Measurements from ENCODE around the gene SIX5.

DNA sequence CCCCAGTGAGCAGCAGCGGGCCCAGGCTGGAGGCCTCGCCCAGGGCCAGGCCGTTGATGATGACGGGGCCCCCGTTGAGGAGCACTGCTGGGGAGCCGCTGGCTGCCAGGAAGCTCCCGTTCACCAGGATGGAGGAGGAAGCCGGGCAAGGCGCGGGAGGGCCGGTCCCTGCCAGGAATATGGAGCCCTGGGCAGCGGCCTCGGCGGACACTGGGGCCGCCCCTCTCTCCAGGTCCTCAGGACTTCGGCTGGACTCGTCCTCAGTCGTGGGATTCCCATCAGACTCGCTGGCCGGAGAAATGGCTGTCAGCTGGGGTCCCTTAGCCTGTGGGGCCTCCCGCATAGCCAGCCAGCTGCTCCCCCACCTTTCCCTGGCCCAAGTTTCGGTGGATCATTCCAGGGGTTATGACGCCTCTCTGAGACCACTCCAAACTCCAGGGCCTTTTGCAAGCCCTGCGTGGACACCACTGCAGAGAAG lies 2.1 kb downstream of the SIX5 start:
- TF ChIP-seq FOXK2 (IDR thresholded peaks at IDR 0.05) = no peak
- TF ChIP-seq HDGF (IDR thresholded peaks at IDR 0.05; ENCODE audit: borderline replicate concordance) = no peak
- no peak for TF ChIP-seq SP1 (IDR thresholded peaks at IDR 0.05)
- no peak for TF ChIP-seq SUZ12 (IDR thresholded peaks at IDR 0.05)
- no peak for TF ChIP-seq FOXM1 (IDR thresholded peaks at IDR 0.05; ENCODE audit: borderline replicate concordance)
- TF ChIP-seq, protein P1, sequence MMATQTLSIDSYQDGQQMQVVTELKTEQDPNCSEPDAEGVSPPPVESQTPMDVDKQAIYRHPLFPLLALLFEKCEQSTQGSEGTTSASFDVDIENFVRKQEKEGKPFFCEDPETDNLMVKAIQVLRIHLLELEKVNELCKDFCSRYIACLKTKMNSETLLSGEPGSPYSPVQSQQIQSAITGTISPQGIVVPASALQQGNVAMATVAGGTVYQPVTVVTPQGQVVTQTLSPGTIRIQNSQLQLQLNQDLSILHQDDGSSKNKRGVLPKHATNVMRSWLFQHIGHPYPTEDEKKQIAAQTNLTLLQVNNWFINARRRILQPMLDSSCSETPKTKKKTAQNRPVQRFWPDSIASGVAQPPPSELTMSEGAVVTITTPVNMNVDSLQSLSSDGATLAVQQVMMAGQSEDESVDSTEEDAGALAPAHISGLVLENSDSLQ (IDR thresholded peaks at IDR 0.05) = no peak
- TF ChIP-seq CTBP1 (IDR thresholded peaks at IDR 0.05; ENCODE audit: borderline replicate concordance) = no peak
- no peak for TF ChIP-seq BHLHE40 (IDR thresholded peaks at IDR 0.05; ENCODE audit: borderline replicate concordance)

All from HEK293T (cell line).